ENCODE measurements around the gene TTYH3.

DNA sequence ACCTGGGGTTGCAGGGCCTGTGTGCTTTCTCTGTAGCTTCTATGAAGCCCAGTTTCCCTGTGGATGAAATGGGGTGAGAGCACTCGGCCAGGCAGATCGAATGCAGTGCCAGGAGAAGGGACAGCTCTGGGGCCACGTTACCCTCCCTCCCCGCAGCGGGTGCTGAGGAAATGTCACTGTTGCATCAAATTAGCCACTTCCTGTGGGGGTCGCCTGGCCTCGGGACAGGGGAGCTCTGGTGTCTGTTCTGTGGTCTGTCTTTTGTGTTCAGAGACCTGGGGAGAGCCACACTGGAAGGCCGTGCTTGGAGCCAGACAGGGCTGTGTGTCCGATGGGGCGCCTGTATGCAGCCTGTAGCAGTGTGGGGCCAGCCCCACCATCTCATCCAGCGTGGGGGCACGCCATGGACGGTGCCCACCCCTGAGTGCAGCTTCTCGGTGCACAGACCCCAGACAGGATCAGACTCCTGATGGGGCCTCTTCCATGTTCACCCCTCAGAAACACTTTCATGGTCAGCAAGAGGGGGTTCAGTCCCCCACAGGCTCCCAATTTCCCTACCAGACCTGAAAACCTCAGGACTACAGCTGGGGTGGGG is 13.6 kb downstream of the TTYH3 start:
- no peak for TF ChIP-seq CTCF (tag by site-specific recombination; IDR thresholded peaks at IDR 0.05)
- TF ChIP-seq YY1 (tag by site-specific recombination; IDR thresholded peaks at IDR 0.05): no peak
- TF ChIP-seq ZNF571 (tag by site-specific recombination; IDR thresholded peaks at IDR 0.05): no peak
- TF ChIP-seq ZNF311 (tag by site-specific recombination; IDR thresholded peaks at IDR 0.05; ENCODE audit: borderline replicate concordance): no peak
- TF ChIP-seq, protein P1, sequence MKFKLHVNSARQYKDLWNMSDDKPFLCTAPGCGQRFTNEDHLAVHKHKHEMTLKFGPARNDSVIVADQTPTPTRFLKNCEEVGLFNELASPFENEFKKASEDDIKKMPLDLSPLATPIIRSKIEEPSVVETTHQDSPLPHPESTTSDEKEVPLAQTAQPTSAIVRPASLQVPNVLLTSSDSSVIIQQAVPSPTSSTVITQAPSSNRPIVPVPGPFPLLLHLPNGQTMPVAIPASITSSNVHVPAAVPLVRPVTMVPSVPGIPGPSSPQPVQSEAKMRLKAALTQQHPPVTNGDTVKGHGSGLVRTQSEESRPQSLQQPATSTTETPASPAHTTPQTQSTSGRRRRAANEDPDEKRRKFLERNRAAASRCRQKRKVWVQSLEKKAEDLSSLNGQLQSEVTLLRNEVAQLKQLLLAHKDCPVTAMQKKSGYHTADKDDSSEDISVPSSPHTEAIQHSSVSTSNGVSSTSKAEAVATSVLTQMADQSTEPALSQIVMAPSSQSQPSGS (tag by site-specific recombination; IDR thresholded peaks at IDR 0.05; ENCODE audit: low read depth): no peak
- TF ChIP-seq KLF9 (tag by site-specific recombination; IDR thresholded peaks at IDR 0.05; ENCODE audit: low read depth): no peak
- no peak for TF ChIP-seq ZSCAN5A (tag by site-specific recombination; IDR thresholded peaks at IDR 0.05)
- TF ChIP-seq, protein P2, sequence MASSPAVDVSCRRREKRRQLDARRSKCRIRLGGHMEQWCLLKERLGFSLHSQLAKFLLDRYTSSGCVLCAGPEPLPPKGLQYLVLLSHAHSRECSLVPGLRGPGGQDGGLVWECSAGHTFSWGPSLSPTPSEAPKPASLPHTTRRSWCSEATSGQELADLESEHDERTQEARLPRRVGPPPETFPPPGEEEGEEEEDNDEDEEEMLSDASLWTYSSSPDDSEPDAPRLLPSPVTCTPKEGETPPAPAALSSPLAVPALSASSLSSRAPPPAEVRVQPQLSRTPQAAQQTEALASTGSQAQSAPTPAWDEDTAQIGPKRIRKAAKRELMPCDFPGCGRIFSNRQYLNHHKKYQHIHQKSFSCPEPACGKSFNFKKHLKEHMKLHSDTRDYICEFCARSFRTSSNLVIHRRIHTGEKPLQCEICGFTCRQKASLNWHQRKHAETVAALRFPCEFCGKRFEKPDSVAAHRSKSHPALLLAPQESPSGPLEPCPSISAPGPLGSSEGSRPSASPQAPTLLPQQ (tag by site-specific recombination; IDR thresholded peaks at IDR 0.05): no peak
- no peak for TF ChIP-seq ZNF239 (tag by site-specific recombination; IDR thresholded peaks at IDR 0.05)

Measured in HEK293 (cell line).